GM19035 (cell line): ENCODE results near the gene AGPAT4.

ENCODE experiments used
- ATAC-seq: cut with Tn5 transposase; IDR thresholded peaks from one replicate; pipeline ENCODE4 v1.9.1; 2021; ENCODE audit not compliant: unreplicated experiment

AGPAT4 gene

GRCh38 chr6:161256407-161256806 is 17.5 kb downstream of the AGPAT4 start:
- ATAC-seq: no peak

- no peak for ATAC-seq
Measured at GRCh38 chr6:161255518-161255917, 18.3 kb downstream of the AGPAT4 start.

- ATAC-seq: no peak
Measured at GRCh38 chr6:161254464-161255253, 19.2 kb downstream of the AGPAT4 start.

DNA sequence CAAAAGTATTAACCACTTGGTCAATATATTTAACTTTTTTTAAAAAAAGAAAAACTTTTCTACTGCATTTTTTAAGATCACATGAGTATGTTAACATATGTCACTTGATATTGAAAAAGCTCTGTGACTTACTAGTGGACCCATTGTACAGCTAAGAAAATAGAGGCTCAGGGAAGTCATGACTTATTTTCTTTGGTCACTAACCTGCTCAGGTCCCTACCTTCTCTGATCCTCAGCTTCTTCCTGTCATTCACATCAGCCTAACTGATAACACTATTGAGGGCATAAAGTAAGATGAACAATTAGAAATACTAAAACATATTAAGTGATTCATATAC is 19.8 kb downstream of the AGPAT4 start:
- ATAC-seq: no peak

- no peak for ATAC-seq
Measured at GRCh38 chr6:161251345-161251744, 22.5 kb downstream of the AGPAT4 start.

DNA sequence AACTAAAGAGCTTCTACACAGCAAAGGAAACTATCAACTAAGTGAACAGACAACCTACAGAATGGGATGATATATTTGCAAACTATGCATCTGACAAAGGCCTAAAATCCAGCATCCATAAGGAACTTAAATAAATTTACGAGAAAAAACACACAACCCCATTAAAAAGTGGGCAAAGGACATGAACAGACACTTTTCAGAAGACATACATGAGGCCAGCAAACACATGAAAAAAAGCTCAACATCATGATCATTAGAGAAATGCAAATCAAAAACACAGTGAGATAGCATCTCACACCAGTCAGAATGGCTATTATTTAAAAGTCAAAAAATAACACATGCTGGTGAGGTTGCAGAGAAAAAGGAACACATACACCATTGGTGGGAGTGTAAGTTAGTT is 24.5 kb downstream of the AGPAT4 start:
- no peak for ATAC-seq

DNA sequence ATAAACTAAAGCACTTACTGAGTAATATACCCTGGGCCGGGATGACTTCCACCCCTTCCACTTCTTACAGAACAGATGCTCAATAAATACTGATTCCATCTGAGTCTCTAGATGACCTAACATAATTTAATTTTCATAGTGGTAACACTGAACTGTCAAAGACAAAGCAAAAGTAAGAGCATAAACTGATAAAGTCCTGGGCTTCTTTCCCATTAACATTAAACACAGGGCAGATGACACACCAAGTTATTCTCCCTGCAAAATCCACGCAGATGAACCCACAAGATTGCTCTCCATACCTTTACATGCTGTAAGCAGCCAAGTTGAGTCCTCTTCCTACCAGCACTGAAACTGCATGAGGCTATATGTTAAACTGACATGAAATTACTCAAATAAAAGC is 27.1 kb downstream of the AGPAT4 start:
- ATAC-seq: no peak

DNA sequence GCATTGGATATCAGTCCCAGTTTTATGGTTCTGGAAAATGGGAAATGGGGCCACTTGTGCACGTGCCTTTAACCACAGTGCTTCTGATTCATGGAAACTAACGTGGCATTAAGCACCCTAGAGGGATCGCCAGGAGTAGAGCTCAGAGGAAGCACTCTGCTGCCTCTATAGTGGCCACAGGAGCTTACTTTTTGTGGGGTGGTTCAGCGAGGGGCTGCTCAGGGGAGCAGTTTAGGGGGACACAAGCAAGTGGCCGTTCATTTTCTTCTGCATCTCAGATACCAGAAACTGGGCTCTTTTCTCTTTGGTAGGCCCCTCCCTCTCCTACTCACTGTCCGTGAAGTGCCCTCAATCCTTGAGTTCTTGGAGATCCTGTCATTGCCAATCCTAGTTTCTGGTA is 28.5 kb downstream of the AGPAT4 start:
- ATAC-seq: no peak

DNA sequence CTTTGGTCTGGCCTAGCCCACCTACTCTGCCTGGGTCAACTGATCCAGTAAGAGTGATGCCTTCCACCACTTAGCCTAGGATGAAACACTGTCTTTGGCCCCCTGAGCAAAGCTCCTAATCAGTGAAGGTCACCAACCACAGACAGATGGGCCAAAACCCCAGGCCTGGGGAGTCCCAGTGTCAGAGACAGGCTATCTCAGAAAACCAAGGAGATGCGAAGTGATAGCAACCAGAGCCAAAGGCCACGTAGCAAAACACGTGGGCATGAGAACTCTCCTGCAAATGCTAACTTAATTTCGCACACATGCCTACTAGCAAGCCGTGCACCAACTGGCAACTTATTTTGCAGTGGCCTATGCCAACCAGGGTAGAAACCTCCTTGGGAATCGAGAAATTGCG is 29.1 kb downstream of the AGPAT4 start:
- ATAC-seq: no peak

DNA sequence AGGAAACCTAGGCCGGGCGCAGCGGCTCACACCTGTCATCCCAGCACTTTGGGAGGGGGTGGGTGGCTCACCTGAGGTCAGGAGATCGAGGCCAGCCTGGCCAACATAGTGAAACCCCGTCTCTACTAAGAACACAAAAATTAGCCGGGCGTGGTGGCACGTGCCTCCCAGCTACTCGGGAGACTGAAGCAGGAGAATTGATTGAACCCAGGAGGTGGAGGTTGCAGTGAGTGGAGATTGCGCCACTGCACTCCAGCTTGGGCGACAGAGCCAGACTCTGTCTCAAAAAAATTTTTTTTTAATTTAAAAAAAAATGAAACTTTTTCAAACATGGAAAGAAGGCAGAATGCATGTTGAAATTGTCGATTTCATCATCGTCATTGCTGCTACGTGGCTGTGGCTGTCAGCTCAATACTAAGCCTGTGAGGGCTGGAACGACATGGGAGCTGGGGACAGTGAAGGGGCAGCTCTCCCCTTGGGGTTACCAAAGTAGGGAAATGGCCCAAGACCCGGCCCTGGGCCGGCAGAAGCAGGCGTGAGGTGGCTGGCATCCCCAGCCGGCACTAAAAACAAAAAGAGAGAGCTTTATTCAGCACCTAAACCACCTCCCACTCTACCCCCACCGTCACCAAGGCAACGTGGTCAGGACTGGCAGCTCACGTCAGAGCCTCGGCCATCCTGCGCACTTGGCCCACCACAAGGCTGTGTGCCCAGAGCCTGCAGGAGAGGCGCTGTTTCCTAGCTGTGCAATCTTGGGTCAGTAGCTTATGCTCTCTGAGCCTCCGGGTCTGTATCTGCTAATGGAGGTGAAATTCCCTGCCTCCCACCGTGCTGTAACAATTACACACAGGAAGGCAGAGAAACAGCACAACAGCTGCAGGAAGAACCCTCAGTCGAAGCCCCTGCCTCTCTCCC is 30.8 kb downstream of the AGPAT4 start:
- ATAC-seq: no peak

DNA sequence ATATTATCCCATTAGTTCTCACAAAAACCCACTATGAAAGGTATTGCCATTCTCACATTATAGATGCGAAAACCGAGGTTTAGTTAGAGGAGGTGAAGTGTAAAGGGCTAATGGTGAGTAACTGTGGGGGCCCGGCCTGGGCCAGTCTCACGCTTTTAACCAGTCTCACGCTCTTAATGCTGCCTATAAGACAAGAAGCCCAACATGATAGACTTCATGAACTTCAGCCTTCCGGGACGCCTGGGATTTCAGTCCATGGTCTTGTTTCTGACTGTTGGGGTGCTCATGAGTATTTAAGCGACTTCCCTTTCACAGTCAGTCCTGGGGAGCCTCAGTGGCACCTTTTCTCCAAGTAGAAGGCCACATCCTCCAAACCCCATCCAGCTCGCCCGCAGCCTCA is 31.7 kb downstream of the AGPAT4 start:
- ATAC-seq: no peak

GRCh38 chr6:161239001-161239400 is 34.9 kb downstream of the AGPAT4 start:
- ATAC-seq: no peak

GRCh38 chr6:161238500-161238899 is 35.4 kb downstream of the AGPAT4 start:
- no peak for ATAC-seq

DNA sequence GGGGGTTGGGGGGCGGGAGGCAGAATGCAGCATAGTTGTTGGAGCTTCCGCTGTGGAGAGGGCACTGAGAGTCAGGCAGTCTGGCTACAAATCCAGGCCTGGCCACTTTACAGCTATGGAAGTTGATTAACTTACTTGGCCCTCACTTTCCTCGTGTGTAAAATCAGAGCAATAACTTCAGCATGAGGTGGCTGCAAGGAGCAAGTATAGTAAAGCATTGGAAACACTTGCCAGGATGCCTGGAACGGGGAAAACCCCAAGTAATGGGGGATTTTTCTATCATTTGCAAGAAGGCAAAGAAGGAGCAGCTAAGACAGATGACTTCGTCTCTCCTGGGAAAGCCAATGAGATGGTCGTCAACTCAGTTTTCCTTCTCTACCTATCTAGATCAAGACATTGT is 35.8 kb downstream of the AGPAT4 start:
- no peak for ATAC-seq

DNA sequence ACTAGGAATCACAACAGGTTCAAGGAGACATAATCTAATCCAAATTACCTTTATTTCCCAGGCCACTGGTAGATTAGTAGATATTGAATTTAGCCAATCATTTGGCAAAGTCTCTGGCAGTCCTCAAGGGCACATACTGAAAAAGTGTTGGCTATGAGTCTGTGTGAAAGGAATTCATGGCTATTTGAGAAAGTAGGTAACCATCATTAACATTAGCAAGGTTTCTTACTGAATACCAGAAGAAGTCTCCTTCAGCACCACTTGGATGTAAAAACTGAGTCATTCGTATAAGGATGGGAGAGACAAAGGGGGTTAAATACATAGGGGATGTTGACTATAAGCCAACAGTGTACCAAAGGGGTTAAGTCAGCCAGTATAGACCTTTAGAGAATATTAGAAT is 36.7 kb downstream of the AGPAT4 start:
- ATAC-seq: no peak

DNA sequence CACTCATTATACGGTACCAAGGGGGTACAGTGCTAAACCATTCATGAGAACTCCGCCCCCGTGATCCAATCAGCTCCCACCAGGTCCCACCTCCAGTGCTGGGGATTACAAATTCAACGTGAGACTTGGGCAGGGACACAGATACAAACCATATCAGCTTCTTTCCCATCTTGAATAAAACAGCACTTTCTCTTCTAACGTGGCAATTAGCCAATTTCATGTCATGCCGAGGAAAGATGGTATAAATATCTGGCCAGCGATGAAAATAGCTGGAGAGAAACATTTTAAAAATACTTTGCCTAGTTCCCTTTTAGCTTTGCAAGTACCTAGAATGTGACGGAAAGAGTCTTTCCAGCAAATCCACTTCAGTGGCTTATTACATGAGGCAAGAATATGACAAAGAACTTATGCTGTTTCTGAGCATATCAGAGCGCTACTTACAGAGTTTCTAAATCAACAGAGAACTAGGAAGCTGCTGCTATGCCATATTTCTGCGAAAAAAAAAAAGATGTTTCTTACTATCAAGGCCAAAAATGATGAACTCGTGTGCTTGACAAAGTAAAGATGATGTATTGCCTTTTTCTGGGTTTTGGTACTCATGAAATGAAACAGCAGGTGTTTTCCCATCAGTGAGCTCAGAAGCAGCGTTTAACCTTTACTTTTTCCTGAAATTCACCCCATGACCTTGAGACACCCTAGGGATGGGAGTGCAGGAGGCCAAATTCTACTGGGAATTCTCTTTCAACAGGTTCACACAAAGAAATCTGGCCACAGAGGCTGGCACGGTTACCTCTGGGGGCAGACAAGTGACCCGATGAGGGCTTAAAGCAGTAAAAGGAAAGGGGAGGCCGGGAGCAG is 37.9 kb downstream of the AGPAT4 start:
- peak; percentile 58 for ATAC-seq

DNA sequence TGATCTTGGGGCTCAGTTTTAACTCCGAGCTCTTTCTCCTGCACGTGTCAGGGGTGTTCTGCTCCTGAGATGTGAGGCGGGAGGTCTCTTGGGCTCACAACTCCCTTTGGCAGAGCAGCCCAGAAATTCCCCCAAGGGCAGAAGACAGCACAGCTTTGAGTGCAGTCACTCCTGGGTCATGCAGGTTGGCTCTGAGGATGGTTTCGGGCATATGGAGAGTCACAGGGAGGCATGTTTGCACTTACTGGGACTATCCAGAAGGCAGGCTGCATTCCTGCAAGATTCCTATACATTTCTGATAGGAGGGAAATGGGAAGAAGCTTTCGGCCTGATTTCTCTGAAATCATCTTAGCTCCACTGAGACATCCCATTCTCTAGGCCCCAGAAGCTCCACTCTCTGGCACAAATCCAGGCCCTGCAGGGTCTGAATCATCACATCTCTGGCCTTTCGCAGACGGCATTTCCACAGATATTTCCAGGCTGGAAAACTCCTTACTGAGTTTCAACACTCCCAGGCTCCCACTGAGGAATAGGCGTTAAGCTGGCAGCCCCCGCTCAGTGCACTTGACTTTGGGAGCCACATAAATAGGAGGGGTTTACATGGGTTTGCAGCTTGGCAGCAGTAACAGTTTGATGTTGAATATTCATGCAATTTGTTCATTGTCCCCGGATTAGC is 39.7 kb downstream of the AGPAT4 start:
- ATAC-seq: no peak

GRCh38 chr6:161232467-161232866 is 41.4 kb downstream of the AGPAT4 start:
- no peak for ATAC-seq

GRCh38 chr6:161232010-161232409 is 41.9 kb downstream of the AGPAT4 start:
- ATAC-seq: no peak

GRCh38 chr6:161230339-161230738 is 43.5 kb downstream of the AGPAT4 start:
- no peak for ATAC-seq
